GM18867 (cell line): Measurements from ENCODE around the gene PTPA.
"Not testable (repeated sequence)": the region's sequence is repeated elsewhere in the genome, so short reads cannot be mapped to it uniquely, and the experiment has no call there.

Source experiments
- ATAC-seq: cut with Tn5 transposase; IDR thresholded peaks from one replicate; pipeline ENCODE4 v1.9.1; 2021; ENCODE audit warnings: mild to moderate bottlenecking, moderate library complexity; ENCODE audit not compliant: unreplicated experiment

The PTPA gene

GRCh38 chr9:129174724-129175514 is 63.7 kb downstream of the PTPA start:
- no peak for ATAC-seq

GRCh38 chr9:129175515-129175824 is 64.3 kb downstream of the PTPA start:
- no peak for ATAC-seq

- no peak for ATAC-seq
These were observed 64.8 kb downstream of the PTPA start for GRCh38 chr9:129175825-129176633.

GRCh38 chr9:129176701-129177442 is 65.7 kb downstream of the PTPA start:
- ATAC-seq: no peak

- peak; percentile 25 for ATAC-seq
These were observed 66.2 kb downstream of the PTPA start for GRCh38 chr9:129177443-129177790.

- peak; percentile 71 for ATAC-seq
These were observed 66.8 kb downstream of the PTPA start, which contains the start of gene IER5L for GRCh38 chr9:129177791-129178567. Gene IER5L, minus strand, starts transcription at chr9:129178261. Its CDS starts 209 bp downstream, at chr9:129178052.

- ATAC-seq: no peak
These were observed 67.6 kb downstream of the PTPA start for GRCh38 chr9:129178568-129179382.

- no peak for ATAC-seq
These were observed 70.0 kb downstream of the PTPA start for GRCh38 chr9:129181246-129181645.

- ATAC-seq: no peak
These were observed 70.9 kb downstream of the PTPA start for GRCh38 chr9:129182122-129182521.

- no peak for ATAC-seq
These were observed 71.6 kb downstream of the PTPA start for GRCh38 chr9:129182625-129183494.

- ATAC-seq: no peak
These were observed 72.4 kb downstream of the PTPA start for GRCh38 chr9:129183495-129184218.

- ATAC-seq: no peak
These were observed 73.0 kb downstream of the PTPA start for GRCh38 chr9:129184219-129184524.

GRCh38 chr9:129184596-129185122 is 73.4 kb downstream of the PTPA start:
- no peak for ATAC-seq

- no peak for ATAC-seq
These were observed 74.2 kb downstream of the PTPA start for GRCh38 chr9:129185402-129185801.

GRCh38 chr9:129185991-129186390 is 74.8 kb downstream of the PTPA start:
- no peak for ATAC-seq

GRCh38 chr9:129187042-129187441 is 75.8 kb downstream of the PTPA start:
- ATAC-seq: no peak

- ATAC-seq: not testable (repeated sequence)
These were observed 78.8 kb downstream of the PTPA start for GRCh38 chr9:129189971-129190370.

- no peak for ATAC-seq
These were observed 80.0 kb downstream of the PTPA start for GRCh38 chr9:129191234-129191633.
